ENCODE measurements around the gene YAP1.

The YAP1 gene

GRCh38 chr11:102279641-102280170 lies 169.5 kb downstream of the YAP1 start:
- peak; percentile 28 for DNase-seq (ENCODE audit: extremely low spot score)
- no peak for TF ChIP-seq NFRKB (IDR thresholded peaks at IDR 0.05)
- no peak for TF ChIP-seq FOXA1 (IDR thresholded peaks at IDR 0.05)
- TF ChIP-seq LEF1 (IDR thresholded peaks at IDR 0.05; ENCODE audit: borderline replicate concordance): no peak
- no peak for TF ChIP-seq TARDBP (IDR thresholded peaks at IDR 0.05)
- no peak; the same call in 1 of the 2 replicates for TF ChIP-seq L3MBTL2 (conservative IDR thresholded peaks at IDR 0.05)
- TF ChIP-seq CTBP1 (IDR thresholded peaks at IDR 0.05; ENCODE audit: borderline replicate concordance): no peak
- TF ChIP-seq BHLHE40 (IDR thresholded peaks at IDR 0.05; ENCODE audit: borderline replicate concordance): no peak
- CTCF ChIA-PET: interaction anchor here (0.6 to 2.0 kb wide), 5 partner anchors 12 to 215 kb away, joined by 3 to 6 read pairs (median 3); no protein-coding TSS in a partner anchor
- POLR2A ChIA-PET: interaction anchor here (0.6 to 0.7 kb wide), 2 partner anchors 11 to 92 kb away, joined by 3 read pairs; no protein-coding TSS in a partner anchor

- CTCF ChIA-PET: interaction anchor here (0.6 to 2.0 kb wide), 4 partner anchors 11 to 29 kb away, joined by 3 to 6 read pairs (median 4); no protein-coding TSS in a partner anchor
- POLR2A ChIA-PET: interaction anchor here (0.6 kb wide), 1 partner anchor 93 kb away, joined by 3 read pairs; no protein-coding TSS in a partner anchor
- TF ChIP-seq ARNT (IDR thresholded peaks at IDR 0.05) (no peak), CTBP1 (IDR thresholded peaks at IDR 0.05; ENCODE audit: borderline replicate concordance) (no peak), ZNF384 (IDR thresholded peaks at IDR 0.05) (no peak), FOXK2 (IDR thresholded peaks at IDR 0.05) (no peak), PKNOX1 (IDR thresholded peaks at IDR 0.05) (no peak), ELF4 (IDR thresholded peaks at IDR 0.05) (no peak), HDGF (IDR thresholded peaks at IDR 0.05; ENCODE audit: borderline replicate concordance) (no peak)
- peak; percentile 25 for DNase-seq (ENCODE audit: extremely low spot score)
Measured at GRCh38 chr11:102280245-102280833, 170.1 kb downstream of the YAP1 start.
